GM18505 (cell line): ENCODE results near the gene ITPR1.
A peak's percentile ranks its signal among the peaks of the same experiment; 100 is the strongest.
"Not testable (repeated sequence)": the region's sequence is repeated elsewhere in the genome, so short reads cannot be mapped to it uniquely, and the experiment has no call there.

Experiments used
- ATAC-seq: cut with Tn5 transposase; IDR thresholded peaks from one replicate; pipeline ENCODE4 v1.9.1; 2021; ENCODE audit not compliant: unreplicated experiment
- POLR2A ChIP-seq: IDR thresholded peaks from 4 replicates; pipeline ENCODE4 v1.6.1; 2011; ENCODE audit warnings: borderline replicate concordance; ENCODE audit not compliant: insufficient read depth, insufficient read length; ENCODE audit errors: extremely low read depth

The ITPR1 gene

DNA sequence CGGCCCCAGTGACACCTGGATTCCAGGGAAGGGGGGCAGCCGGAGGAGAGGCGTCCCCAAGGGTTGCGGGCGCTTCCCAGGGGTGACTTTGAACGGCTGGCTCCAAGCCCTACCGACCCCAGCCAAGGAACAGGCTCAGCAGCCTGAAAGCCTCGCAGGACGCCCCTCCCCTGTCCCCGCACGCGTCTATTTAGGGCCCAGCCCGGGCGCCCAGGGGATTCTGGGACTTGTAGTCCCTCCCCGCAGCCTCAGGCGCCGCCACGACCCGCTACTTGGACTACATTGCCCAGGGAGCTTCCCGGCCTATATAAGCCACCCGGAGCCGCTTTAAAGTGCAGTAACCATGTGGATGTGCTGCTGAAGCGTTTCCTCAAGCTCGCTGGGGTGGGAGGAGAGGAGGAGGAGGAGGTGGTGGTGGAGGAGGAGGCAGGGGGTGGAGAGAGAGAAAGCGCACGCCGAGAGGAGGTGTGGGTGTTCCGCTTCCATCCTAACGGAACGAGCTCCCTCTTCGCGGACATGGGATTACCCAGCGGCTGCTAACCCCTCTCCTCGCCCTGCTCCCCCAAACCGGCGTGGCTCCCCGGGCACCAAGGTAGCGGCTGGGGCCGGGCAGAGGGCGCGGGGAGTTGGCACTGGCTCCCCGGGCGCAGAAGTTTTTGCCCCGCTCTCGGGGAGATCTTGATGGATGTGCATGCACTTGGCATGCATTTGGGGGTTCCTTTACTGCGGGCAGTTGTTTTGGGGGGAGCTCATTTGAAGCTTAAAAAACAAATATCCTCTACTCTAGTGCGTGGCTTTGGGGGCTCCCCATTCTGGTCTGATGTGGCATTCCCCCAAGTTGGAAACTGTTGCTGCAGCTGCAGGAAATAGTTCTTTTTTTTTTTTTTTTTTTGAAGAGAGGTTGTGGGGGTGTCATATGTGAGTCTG, at the start of gene ITPR1:
Gene ITPR1 (plus strand): TSS at position 335 of the 927 bp plus-strand sequence. CDS start 23,144 bp downstream, outside the sequence.
- TF ChIP-seq POLR2A, result peak; percentile 99
- ATAC-seq, result peak; percentile 94

DNA sequence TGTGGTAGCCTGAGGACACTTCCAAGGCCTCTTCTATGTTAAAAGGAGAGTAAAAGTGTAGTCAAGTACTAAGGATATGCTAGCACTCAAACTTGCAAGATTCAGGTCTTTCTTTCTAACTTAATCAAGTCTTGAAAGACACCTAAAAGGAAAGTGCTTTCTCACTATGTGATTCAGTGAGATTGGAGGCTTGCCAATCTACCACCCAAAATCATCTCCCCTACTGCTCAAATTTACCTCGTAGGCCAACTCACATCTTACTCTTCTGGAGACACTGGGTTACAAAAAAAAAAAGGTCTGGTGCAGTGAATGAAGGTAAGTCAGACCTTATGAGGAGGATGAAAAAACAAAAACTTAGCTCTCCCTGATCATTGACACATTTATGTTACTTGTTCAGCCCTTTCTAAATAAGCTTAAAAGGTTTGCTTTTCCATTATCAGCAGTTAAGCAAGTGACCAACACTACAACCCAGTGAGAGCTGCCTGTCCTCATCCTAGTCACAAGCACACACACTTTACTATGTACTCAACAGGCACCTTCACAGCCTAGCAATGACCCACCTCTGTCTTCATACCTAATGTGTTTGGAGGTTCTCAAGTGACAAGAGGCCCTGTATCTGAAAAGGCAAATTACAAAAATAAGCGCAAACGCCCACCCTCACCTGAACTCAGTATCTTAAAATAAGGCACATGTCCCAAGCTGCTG, 45.7 kb upstream of the ITPR1 start:
- ATAC-seq, result no peak
- TF ChIP-seq POLR2A, result no peak

DNA sequence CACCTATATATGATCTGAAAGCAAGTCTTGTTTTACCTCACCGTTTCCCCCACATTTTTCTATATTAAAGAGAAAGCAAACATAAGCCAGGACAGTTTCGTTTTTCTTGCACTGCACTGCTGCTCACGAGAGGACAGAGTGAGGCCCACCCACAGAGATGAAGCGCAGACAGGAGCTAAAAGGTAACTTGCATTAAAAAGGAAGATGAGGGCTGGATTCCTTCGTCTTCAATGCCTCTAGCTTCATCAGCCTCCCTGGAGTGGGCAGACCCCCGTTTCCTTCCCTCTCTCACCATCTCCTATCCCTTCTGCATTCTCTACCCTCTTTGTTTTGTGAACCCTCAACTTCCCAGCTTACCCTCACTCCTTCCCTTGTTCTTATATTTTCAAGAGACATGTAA, 45.0 kb upstream of the ITPR1 start:
- no peak for ATAC-seq
- TF ChIP-seq POLR2A, result no peak

GRCh38 chr3:4449043-4449805, 43.9 kb upstream of the ITPR1 start:
- ATAC-seq, result no peak
- no peak for TF ChIP-seq POLR2A

- ATAC-seq, result no peak
- no peak for TF ChIP-seq POLR2A
These were observed 39.0 kb upstream of the ITPR1 start for GRCh38 chr3:4454142-4454541.

- ATAC-seq, result not testable (repeated sequence)
These were observed 36.4 kb upstream of the ITPR1 start for GRCh38 chr3:4456780-4457179.

GRCh38 chr3:4458961-4459360, 34.2 kb upstream of the ITPR1 start:
- ATAC-seq, result no peak
- TF ChIP-seq POLR2A, result no peak

GRCh38 chr3:4460334-4460733, 32.8 kb upstream of the ITPR1 start:
- ATAC-seq, result no peak
- TF ChIP-seq POLR2A, result no peak

- no peak for ATAC-seq
- no peak for TF ChIP-seq POLR2A
These were observed 31.6 kb upstream of the ITPR1 start for GRCh38 chr3:4461468-4462090.

GRCh38 chr3:4462369-4463040, 30.6 kb upstream of the ITPR1 start:
- no peak for TF ChIP-seq POLR2A
- no peak for ATAC-seq

GRCh38 chr3:4464576-4464975, 28.6 kb upstream of the ITPR1 start:
- ATAC-seq, result no peak
- TF ChIP-seq POLR2A, result no peak

DNA sequence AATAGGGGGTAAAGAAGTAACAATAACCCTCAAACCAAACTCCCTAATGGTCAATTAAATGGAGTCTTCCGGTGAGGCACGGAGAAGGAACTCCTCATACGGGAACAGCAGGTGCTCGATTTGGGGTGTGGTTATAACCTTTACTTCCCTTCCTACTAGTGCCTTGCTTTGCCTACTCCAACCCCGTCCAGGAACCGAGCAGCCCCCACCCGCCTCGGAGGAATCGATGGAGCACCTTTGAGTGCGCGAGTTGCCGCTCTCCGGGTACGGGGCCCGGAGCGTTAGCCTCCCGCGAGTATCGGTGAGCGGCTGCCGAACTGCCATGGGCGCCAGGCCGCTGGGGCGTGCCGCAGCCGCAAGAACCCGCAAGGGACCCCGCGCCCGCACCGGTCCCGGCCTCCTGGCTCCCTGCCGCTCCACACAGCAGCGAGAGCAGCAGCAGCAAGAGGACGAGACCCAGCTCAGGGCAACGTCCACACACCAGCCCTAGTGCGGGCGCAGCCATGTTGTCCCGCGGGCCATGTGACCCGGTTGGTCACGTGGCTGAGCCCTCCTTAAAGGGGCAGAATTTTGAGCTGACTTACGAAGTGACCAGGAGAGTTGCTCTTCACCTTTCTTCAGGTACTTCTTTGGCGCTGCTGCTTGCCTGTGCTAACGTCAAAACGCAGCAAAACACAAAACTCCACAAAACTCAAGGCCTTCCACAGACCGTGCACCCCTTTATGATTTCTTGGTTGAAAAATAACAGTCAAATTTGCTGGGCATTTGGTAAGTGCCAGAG, 26.2 kb upstream of the ITPR1 start, which contains the start of gene SUMF1:
Gene SUMF1 (minus strand): TSS at position 529 of the 781 bp plus-strand sequence. CDS start 24 bp downstream, at position 505.
- peak; percentile 88 for TF ChIP-seq POLR2A

DNA sequence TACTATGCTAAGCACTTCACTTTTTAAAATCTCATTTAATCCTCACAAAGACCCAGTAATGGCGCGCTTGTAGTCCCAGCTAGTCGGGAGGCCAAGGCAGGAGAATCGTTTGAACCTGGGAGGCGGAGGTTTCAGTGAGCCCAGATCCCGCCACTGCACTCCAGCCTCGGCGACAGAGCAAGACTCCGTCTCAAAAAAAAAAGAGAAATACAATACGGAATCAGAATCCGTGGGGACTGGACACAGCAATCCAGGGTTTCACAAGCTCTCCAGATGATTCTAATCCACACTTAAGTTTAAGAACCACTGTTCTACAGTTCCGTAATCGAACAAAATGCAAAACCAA, 25.7 kb upstream of the ITPR1 start:
- ATAC-seq, result no peak
- no peak for TF ChIP-seq POLR2A

More for the DNA sequence above, 26.2 kb upstream of the ITPR1 start, which contains the start of gene SUMF1:
- ATAC-seq, result peak; percentile 100
